GM12878 (cell line): ENCODE measurements around the gene FUBP3.

Source experiments
- CTCF ChIP-seq, 3 experiments: IDR thresholded peaks in 2 of 3; conservative IDR thresholded peaks in 1 of 3; 2 replicates each; pipeline ENCODE4 v1.5.1; 2011; ENCODE audit warnings: low read depth in 3 of 3, low read length in 3 of 3, mild to moderate bottlenecking in 3 of 3, control low read depth in 2 of 3, moderate library complexity in 2 of 3, inconsistent platforms in 1 of 3, mixed read lengths in 1 of 3; ENCODE audit not compliant: control insufficient read depth in 2 of 3, insufficient read depth in 1 of 3; ENCODE audit errors: extremely low read depth in 1 of 3
- MAX ChIP-seq: IDR thresholded peaks from 2 replicates; pipeline ENCODE4 v1.6.1; 2012; ENCODE audit warnings: low read depth, low read length, improper control_type of control experiment
- MEF2A ChIP-seq: IDR thresholded peaks from 2 replicates; pipeline ENCODE4 v1.6.1; 2011; ENCODE audit warnings: low read depth, mild to moderate bottlenecking, low read length, moderate library complexity; ENCODE audit not compliant: insufficient read depth
- MXI1 ChIP-seq: fragments of 150-350 bp; IDR thresholded peaks from 2 replicates; pipeline ENCODE4 v1.6.1; 2011; ENCODE audit warnings: low read depth, mild to moderate bottlenecking, inconsistent platforms, low read length, improper control_type of control experiment
- POLR2A ChIP-seq: IDR thresholded peaks from 2 replicates; pipeline ENCODE4 v1.6.1; 2011; ENCODE audit warnings: low read depth, mild to moderate bottlenecking, low read length
- RELB ChIP-seq: fragments of 450-650 bp; IDR thresholded peaks from 2 replicates; pipeline ENCODE4 v1.6.1; 2017; ENCODE audit warnings: low read depth, mild to moderate bottlenecking, moderate library complexity
- TBL1XR1 ChIP-seq: IDR thresholded peaks from 2 replicates; pipeline ENCODE4 v1.6.1; 2012; ENCODE audit warnings: low read depth, low read length, improper control_type of control experiment
- ZBTB11 ChIP-seq: fragments of 450-650 bp; formaldehyde crosslinking; IDR thresholded peaks from 2 replicates; pipeline ENCODE4 v1.5.0; 2022; ENCODE audit warnings: mild to moderate bottlenecking, missing genetic modification characterization

GRCh38 chr9:130664251-130665028, 85.1 kb downstream of the FUBP3 start, which contains the start of gene PRDM12:
- TF ChIP-seq ZBTB11 (CRISPR knock-in tag) (no peak), POLR2A (no peak), MAX (no peak), CTCF (IDR thresholded peaks at IDR 0.05 in 2 of 3, conservative IDR thresholded peaks at IDR 0.05 in 1 of 3; ENCODE audit: control insufficient read depth in 2 of 3, extremely low read depth in 1 of 3, insufficient read depth in 1 of 3, low read depth in 3 of 3, low read length in 3 of 3) (no peak), MEF2A (no peak), TBL1XR1 (no peak), RELB (no peak), MXI1 (no peak)
